Thoracic aorta (tissue), 2 donors: ENCODE measurements around the gene CPEB1. TPM values are rescaled to one million over a fixed set of nuclear protein-coding genes. Genes with fewer than 3 reads are reported as not detected.

Experiments
- total RNA-seq, 2 donors: library from RNA; depleted of rRNA; stranded (reverse); fragments of >200 nt; gene quantifications; one replicate each; pipeline versions ENCODE4 v1.1.0 to v1.2.3, GENCODE V29; 2016

Gene CPEB1
- total RNA-seq, 2 donors from 2014 or later, result 2.0 to 2.8 TPM

Other genes with a start within 250 kb of the CPEB1 start
- gene GOLGA6L9, start 217.5 kb downstream of the CPEB1 start, total RNA-seq, result 1 to 10 TPM; 1.8 to 3.2 TPM
- gene RPS17, start 106.9 kb downstream of the CPEB1 start, total RNA-seq, result 1,000 to 10,000 TPM in 1 of 2 donors, 100 to 1,000 TPM in 1; 887 to 1,033 TPM
- gene AP3B2, start 62.5 kb upstream of the CPEB1 start, total RNA-seq, result under 1 TPM in 1 of 2 donors, not detected in 1; 0.92 TPM
- not detected for gene FSD2, start 158.7 kb upstream of the CPEB1 start, total RNA-seq
- gene WHAMM, start 162.3 kb upstream of the CPEB1 start, total RNA-seq, result 1 to 10 TPM; 8.1 to 9.9 TPM